ENCODE data around the gene CYP2S1. TPM values are rescaled to one million over a fixed set of nuclear protein-coding genes. Genes with fewer than 3 reads are reported as not detected.

The CYP2S1 gene
- total and polyA plus RNA-seq, 2 of the 4 experiments (the other 2 are of a cell fraction): 0.54 to 2.1 TPM

Other genes starting within 250 kb of the CYP2S1 start
- not detected in 2 replicates for gene CYP2B6, start 201.9 kb upstream of the CYP2S1 start, total RNA-seq (2012; rRNA removed)
- not detected in 2 replicates for gene CYP2B6, start 201.9 kb upstream of the CYP2S1 start, polyA plus RNA-seq (2012; rRNA removed)
- not detected in 2 replicates for gene CYP2A13, start 104.8 kb upstream of the CYP2S1 start, total RNA-seq (2012; rRNA removed)
- not detected in 2 replicates for gene CYP2A13, start 104.8 kb upstream of the CYP2S1 start, polyA plus RNA-seq (2012; rRNA removed)
- gene CYP2F1, start 78.8 kb upstream of the CYP2S1 start, total RNA-seq (2012; rRNA removed): not detected in 2 replicates
- not detected in 2 replicates for gene CYP2F1, start 78.8 kb upstream of the CYP2S1 start, polyA plus RNA-seq (2012; rRNA removed)
- 444 and 466 TPM in 2 replicates for gene AXL, start 26.0 kb downstream of the CYP2S1 start, total RNA-seq (2012; rRNA removed)
- gene AXL, start 26.0 kb downstream of the CYP2S1 start, polyA plus RNA-seq (2012; rRNA removed): 212 and 235 TPM in 2 replicates
- 50.7 and 56.1 TPM in 2 replicates for gene HNRNPUL1, start 71.2 kb downstream of the CYP2S1 start, total RNA-seq (2012; rRNA removed)
- 67.3 and 68.1 TPM in 2 replicates for gene HNRNPUL1, start 71.2 kb downstream of the CYP2S1 start, polyA plus RNA-seq (2012; rRNA removed)
- 4.1 and 5.8 TPM in 2 replicates for gene CCDC97, start 117.0 kb downstream of the CYP2S1 start, total RNA-seq (2012; rRNA removed)
- gene CCDC97, start 117.0 kb downstream of the CYP2S1 start, polyA plus RNA-seq (2012; rRNA removed): 11.0 and 11.9 TPM in 2 replicates
- gene TGFB1, start 160.7 kb downstream of the CYP2S1 start, total RNA-seq (2012; rRNA removed): 3.2 and 3.9 TPM in 2 replicates
- 26.7 and 27.8 TPM in 2 replicates for gene TGFB1, start 160.7 kb downstream of the CYP2S1 start, polyA plus RNA-seq (2012; rRNA removed)
- 4.7 and 6.1 TPM in 2 replicates for gene B9D2, start 170.9 kb downstream of the CYP2S1 start, total RNA-seq (2012; rRNA removed)
- gene B9D2, start 170.9 kb downstream of the CYP2S1 start, polyA plus RNA-seq (2012; rRNA removed): 9.7 and 11.5 TPM in 2 replicates
- gene TMEM91, start 183.3 kb downstream of the CYP2S1 start, total RNA-seq (2012; rRNA removed): 1.4 and 1.9 TPM in 2 replicates
- 4.8 and 5.5 TPM in 2 replicates for gene TMEM91, start 183.3 kb downstream of the CYP2S1 start, polyA plus RNA-seq (2012; rRNA removed)
- gene EXOSC5, start 204.1 kb downstream of the CYP2S1 start, total RNA-seq (2012; rRNA removed): 11.4 and 19.0 TPM in 2 replicates
- gene EXOSC5, start 204.1 kb downstream of the CYP2S1 start, polyA plus RNA-seq (2012; rRNA removed): 25.2 and 34.0 TPM in 2 replicates
- gene BCKDHA, start 204.6 kb downstream of the CYP2S1 start, total RNA-seq (2012; rRNA removed): 6.4 and 7.7 TPM in 2 replicates
- gene BCKDHA, start 204.6 kb downstream of the CYP2S1 start, polyA plus RNA-seq (2012; rRNA removed): 7.6 and 9.6 TPM in 2 replicates
- under 0.01 and 0.36 TPM in 2 replicates for gene B3GNT8, start 234.2 kb downstream of the CYP2S1 start, total RNA-seq (2012; rRNA removed)
- gene B3GNT8, start 234.2 kb downstream of the CYP2S1 start, polyA plus RNA-seq (2012; rRNA removed): 0.30 and 0.36 TPM in 2 replicates
- 50.8 and 52.5 TPM in 2 replicates for gene DMAC2, start 246.7 kb downstream of the CYP2S1 start, total RNA-seq (2012; rRNA removed)
- 72.2 and 78.5 TPM in 2 replicates for gene DMAC2, start 246.7 kb downstream of the CYP2S1 start, polyA plus RNA-seq (2012; rRNA removed)
- gene ERICH4, start 249.9 kb downstream of the CYP2S1 start, total RNA-seq (2012; rRNA removed): not detected in 2 replicates
- gene ERICH4, start 249.9 kb downstream of the CYP2S1 start, polyA plus RNA-seq (2012; rRNA removed): not detected in 2 replicates